Left lung (tissue), 10 donors: ENCODE measurements around the gene MANBA. TPM values are rescaled to one million over a fixed set of nuclear protein-coding genes. Genes with fewer than 3 reads are reported as not detected.

ENCODE experiments used
- ATAC-seq: fragments of 200-7000 bp; cut with Tn5 transposase; one replicate; pipeline ENCODE4 v1.9.1; 2020; ENCODE audit warnings: moderate library complexity
- DNase-seq, 4 donors: peaks; one replicate each; pipeline ENCODE4 v3.0.0-alpha.2; 2013 to 2020
- H3K27ac ChIP-seq, 2 donors: fragments of 200-600 bp; sonication (generic) in 1 of 2; one replicate each; pipeline versions ENCODE4 v1.5.0 to v1.8.0; 2020 to 2021
- H3K27me3 ChIP-seq, 2 donors: fragments of 200-600 bp; sonication (generic) in 1 of 2; one replicate each; pipeline versions ENCODE4 v1.5.0 to v1.8.0; 2020 to 2021
- H3K36me3 ChIP-seq, 2 donors: fragments of 200-600 bp; sonication (generic) in 1 of 2; one replicate each; pipeline versions ENCODE4 v1.5.0 to v1.8.0; 2020 to 2021
- H3K4me1 ChIP-seq, 2 donors: fragments of 200-600 bp; one replicate each; pipeline ENCODE4 v1.8.0; 2021
- H3K4me3 ChIP-seq, 2 donors: fragments of 200-600 bp; sonication (generic) in 1 of 2; one replicate each; pipeline versions ENCODE4 v1.5.0 to v1.8.0; 2020 to 2021; ENCODE audit warnings: mild to moderate bottlenecking in 1 of 2
- H3K9me3 ChIP-seq, 2 donors: fragments of 200-600 bp; sonication (generic) in 1 of 2; one replicate each; pipeline versions ENCODE4 v1.5.0 to v1.8.0; 2020 to 2021
- intact Hi-C, 2 donors: fragments of 100-400 bp; cut with DNase I; formaldehyde crosslinking; loops; one replicate each; pipeline versions ENCODE4 v1.11.2 to v1.14.2; 2022
- polyA plus RNA-seq, 6 donors: library from polyadenylated mRNA; unstranded; fragments of 120-200 nt; gene quantifications; one replicate each; pipeline ENCODE4 v1.2.1, GENCODE V29; 2013; ENCODE audit not compliant: insufficient read length in 6 of 6
- total RNA-seq, 2 donors: library from RNA; stranded (reverse); fragmentation: NEBNext Ultra II Directional; extraction: Animal tissue kit (Norgen Biotek cat#: 25700); gene quantifications; one replicate each; pipeline ENCODE4 v1.2.1, GENCODE V29; 2021
- TF ChIP-seq, protein P1 (sequence below), 2 donors: fragments of 200-600 bp; sonication (generic) in 1 of 2; IDR thresholded peaks; one replicate each; pipeline versions ENCODE4 v1.5.0 to v1.8.0; 2021; ENCODE audit warnings: antibody characterized with exemption in 2 of 2
- donor health status: DM: no; HTN: yes; CAD: no.
- donor health status: DM: no; HTN: no; CAD: no.

Gene MANBA
- total and polyA plus RNA-seq, 8 donors: 31.3 to 57.0 (median 36.4) TPM

DNA sequence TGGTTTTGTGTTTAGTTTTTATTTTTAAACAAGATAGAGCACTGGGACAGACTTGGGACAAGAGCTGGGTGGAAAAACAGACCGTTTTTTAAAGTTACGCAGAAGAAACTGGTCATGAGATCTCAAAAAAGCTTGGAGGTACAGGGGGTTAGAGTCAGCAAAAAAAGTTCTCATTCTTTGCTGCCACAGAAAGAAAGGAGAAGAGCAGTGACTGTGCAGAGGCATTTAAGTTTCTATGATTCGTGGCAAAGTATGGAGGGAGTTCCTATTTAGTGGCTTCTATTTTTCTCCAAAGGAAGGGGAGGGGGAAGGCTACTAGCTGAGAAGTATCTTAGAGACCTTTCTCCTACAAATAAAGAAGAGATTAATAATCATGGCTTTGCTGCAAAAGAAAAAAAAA is 68.3 kb downstream of the MANBA start:
- Histone ChIP-seq H3K27me3 (no peaks in the 10 kb centered on the region), H3K36me3 (peaks cover 0 to 25% of the 10 kb centered on the region in 2 donors), H3K27ac (peak overlapping the region in 1 of 2 donors; percentile 57), H3K4me3 (no peak overlapping the region), H3K4me1 (peaks cover 0 to 34% of the 10 kb centered on the region in 2 donors), H3K9me3 (no peaks in the 10 kb centered on the region)
- DNase-seq (no peak), ATAC-seq (peak; percentile 48)
- intact Hi-C loops: no loop called here
- TF ChIP-seq, protein P1, sequence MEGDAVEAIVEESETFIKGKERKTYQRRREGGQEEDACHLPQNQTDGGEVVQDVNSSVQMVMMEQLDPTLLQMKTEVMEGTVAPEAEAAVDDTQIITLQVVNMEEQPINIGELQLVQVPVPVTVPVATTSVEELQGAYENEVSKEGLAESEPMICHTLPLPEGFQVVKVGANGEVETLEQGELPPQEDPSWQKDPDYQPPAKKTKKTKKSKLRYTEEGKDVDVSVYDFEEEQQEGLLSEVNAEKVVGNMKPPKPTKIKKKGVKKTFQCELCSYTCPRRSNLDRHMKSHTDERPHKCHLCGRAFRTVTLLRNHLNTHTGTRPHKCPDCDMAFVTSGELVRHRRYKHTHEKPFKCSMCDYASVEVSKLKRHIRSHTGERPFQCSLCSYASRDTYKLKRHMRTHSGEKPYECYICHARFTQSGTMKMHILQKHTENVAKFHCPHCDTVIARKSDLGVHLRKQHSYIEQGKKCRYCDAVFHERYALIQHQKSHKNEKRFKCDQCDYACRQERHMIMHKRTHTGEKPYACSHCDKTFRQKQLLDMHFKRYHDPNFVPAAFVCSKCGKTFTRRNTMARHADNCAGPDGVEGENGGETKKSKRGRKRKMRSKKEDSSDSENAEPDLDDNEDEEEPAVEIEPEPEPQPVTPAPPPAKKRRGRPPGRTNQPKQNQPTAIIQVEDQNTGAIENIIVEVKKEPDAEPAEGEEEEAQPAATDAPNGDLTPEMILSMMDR (IDR thresholded peaks at IDR 0.05): no peak

DNA sequence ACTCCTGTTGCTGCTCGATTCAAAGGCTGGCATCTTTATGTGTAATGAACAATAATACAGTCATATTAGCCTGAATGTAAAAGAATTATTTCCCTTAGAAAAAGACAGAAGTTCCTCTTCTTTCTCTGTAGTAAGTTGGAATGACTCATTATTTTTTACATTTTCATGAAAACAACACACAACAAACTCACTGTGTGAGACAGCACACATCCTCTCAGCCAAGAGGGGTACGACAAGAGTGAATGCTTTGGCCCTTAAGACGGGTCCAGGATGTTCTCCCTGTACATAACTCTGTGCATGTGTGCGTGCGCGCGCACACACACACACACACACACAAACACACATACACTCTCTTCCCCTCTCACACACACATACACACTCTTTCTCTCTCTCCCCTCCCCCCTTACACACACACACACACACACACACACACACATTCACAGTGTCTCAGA is 72.8 kb downstream of the MANBA start:
- peak; percentile 41 for ATAC-seq
- H3K36me3 ChIP-seq: peaks cover 0 to 25% of the 10 kb centered on the region in 2 donors

DNA sequence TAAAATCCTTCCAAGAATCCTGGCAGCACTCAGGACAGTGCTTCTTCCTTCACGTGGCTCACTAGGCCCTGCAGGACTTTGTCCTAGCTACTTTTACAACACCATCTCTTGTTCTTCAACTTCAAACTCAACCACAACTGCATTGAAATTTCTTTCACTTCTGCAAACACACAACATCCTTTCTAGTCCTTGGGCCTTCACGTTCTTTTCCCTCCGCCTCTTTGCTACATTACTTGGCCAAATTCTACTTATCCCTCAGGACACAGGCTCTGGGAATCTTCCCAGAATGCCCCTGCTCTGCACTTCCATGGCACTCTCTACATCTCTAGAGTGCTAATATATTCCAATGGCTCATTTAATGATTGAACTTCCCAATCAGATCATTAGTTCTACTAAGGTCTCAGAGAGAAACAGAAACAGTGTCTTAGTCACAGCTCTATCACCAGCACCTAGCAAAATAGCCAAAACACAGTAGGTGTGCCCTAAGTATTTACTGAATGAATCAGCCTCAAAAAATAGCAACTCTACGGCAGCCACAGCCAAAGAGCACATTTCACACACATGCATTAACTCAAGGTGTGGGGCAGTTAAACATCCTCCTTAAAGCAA is 73.3 kb downstream of the MANBA start:
- no peak for DNase-seq
- TF ChIP-seq, protein P1 (IDR thresholded peaks at IDR 0.05): no peak
- Histone ChIP-seq H3K9me3 (no peaks in the 10 kb centered on the region), H3K27ac (peak overlapping the region in 1 of 2 donors; percentile 58), H3K36me3 (peaks cover 0 to 30% of the 10 kb centered on the region in 2 donors), H3K4me1 (peaks cover 0 to 21% of the 10 kb centered on the region in 2 donors), H3K4me3 (no peak overlapping the region), H3K27me3 (no peaks in the 10 kb centered on the region)
- intact Hi-C loops: no loop called here
- peak; percentile 88 for ATAC-seq

More for the DNA sequence above, 72.8 kb downstream of the MANBA start:
- Histone ChIP-seq H3K9me3 (no peaks in the 10 kb centered on the region), H3K27me3 (no peaks in the 10 kb centered on the region), H3K27ac (peak overlapping the region in 1 of 2 donors; percentile 58), H3K4me1 (peaks cover 0 to 27% of the 10 kb centered on the region in 2 donors), H3K4me3 (no peak overlapping the region)
- intact Hi-C loops: no loop called here
- no peak for DNase-seq
- TF ChIP-seq, protein P1 (IDR thresholded peaks at IDR 0.05): no peak

DNA sequence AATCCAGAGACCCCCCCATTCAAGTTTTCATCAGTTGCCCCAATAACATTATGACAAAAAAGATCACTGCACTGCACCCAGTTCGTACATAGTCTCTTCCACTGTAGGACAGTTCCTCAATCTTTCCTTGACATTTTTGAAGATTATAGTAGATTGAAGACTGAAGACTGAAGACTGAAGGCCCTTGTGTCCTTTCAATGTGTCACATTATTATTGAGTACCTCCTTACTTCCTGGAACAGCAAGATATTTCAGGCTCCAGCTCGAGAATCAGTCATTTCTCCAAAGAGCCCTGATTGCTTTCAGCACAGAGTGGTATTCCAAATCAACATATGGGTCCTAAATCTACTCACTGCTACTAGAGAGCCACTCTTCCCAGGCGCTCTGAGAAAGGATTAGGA is 75.0 kb downstream of the MANBA start:
- intact Hi-C loops: no loop called here
- no peaks in the 10 kb centered on the region for H3K27me3 ChIP-seq
- TF ChIP-seq, protein P1 (IDR thresholded peaks at IDR 0.05): no peak
- ATAC-seq (no peak), DNase-seq (no peak)
- no peaks in the 10 kb centered on the region for H3K9me3 ChIP-seq
- no peak overlapping the region for H3K27ac ChIP-seq
- H3K36me3 ChIP-seq: peaks cover 0 to 43% of the 10 kb centered on the region in 2 donors
- peaks cover 0 to 17% of the 10 kb centered on the region in 2 donors for H3K4me1 ChIP-seq
- no peak overlapping the region for H3K4me3 ChIP-seq

DNA sequence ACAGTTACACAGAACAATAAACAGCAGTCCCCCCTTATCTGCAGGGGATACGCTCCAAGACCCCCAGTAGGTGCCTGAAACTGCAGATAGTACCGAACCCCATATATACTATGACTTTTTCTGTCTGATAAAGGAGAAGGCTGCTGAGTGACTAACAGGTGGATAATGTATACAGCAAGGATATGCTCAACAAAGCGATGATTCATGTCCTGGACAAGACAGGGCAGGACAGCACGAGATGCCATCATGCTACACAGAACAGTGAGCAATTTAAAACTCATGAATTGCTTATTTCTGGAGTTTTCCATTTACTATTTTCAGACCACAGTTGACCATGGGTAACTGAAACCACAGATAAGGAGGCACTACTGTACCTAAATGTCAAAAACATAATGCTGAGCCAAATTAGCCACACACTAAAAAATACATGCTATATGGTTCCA is 76.1 kb downstream of the MANBA start:
- no peak overlapping the region for H3K27ac ChIP-seq
- H3K9me3 ChIP-seq: no peaks in the 10 kb centered on the region
- H3K27me3 ChIP-seq: no peaks in the 10 kb centered on the region
- DNase-seq (no peak), ATAC-seq (no peak)
- H3K36me3 ChIP-seq: peaks cover 0 to 42% of the 10 kb centered on the region in 2 donors
- TF ChIP-seq, protein P1 (IDR thresholded peaks at IDR 0.05): no peak
- peaks cover 0 to 17% of the 10 kb centered on the region in 2 donors for H3K4me1 ChIP-seq
- no peak overlapping the region for H3K4me3 ChIP-seq
- intact Hi-C loops: no loop called here
